Pons (tissue), 1 donor: ENCODE data around the gene CCT2.

ENCODE experiments used
- DNase-seq: peaks from one replicate; pipeline ENCODE4 v3.0.0-alpha.2; 2016; ENCODE audit warnings: low spot score

The CCT2 gene

GRCh38 chr12:69642531-69642930 is 57.3 kb downstream of the CCT2 start:
- DNase-seq, result no peak

DNA sequence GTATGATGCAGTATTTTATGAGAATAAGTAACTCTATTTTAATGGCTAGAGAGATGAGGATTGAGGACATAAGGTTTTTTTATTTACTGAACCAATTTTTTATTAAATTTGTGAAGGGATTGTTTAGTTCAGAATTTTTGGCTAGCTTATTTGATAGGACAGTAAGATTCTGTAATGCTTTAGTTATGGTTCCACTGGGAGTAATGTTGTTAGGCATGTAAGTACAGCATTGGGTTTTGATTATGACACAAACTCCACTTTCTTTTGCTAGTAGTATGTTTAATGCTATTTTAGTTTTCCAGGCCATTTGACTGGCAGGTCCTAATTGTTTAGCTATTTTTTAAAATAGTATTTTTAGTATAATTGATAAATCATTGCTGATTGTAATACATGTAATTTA is 59.3 kb downstream of the CCT2 start:
- DNase-seq, result no peak

GRCh38 chr12:69645031-69645430 is 59.8 kb downstream of the CCT2 start:
- no peak for DNase-seq

DNA sequence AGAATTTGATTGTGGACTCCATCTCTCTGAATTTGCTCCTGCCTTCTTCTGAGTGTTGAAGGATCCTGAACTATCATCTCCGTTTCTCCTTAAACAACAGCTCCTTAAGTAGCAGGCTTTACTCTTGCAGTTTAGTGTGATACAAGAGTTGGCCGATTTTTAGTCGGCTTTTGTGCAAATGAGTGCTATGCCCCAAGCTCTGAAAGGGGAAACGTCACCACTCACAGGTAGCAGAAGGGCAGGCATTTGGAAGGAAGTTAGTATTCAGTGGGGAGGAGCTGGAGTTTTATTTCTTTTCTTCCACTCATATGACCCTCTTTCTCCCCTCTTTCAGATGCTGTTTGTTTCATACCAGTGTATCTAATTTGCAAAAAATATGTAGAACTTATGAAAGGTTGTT is 61.9 kb downstream of the CCT2 start:
- no peak for DNase-seq

DNA sequence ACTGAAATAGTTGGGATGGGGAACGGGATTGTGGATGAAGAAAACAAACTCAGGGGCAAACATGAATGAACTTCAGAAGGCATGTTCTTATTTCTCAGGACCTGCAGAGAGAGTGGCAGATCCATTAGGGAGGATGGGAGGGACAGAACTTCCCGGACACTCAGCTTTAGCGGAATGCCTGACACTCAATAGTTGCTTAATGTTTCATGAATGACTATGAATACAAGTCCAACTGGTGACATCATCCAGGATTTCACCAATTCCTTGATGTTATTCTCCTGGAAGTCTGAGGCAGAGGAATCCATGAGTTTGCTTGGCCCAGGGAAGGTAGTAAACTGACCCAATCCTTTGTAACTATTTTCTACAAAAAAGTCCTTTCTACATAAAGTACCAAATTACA is 63.2 kb downstream of the CCT2 start:
- DNase-seq, result no peak

GRCh38 chr12:69649529-69649928 is 64.3 kb downstream of the CCT2 start:
- DNase-seq, result no peak
